CD4-positive, alpha-beta T cell treated with Interleukin-6 for 4 hours (primary cell): ENCODE results near the gene AGER.

ENCODE experiments used
- DNase-seq: peaks from one replicate; pipeline ENCODE4 v3.0.0-alpha.2; 2020; ENCODE audit warnings: mixed read lengths

Gene AGER

DNA sequence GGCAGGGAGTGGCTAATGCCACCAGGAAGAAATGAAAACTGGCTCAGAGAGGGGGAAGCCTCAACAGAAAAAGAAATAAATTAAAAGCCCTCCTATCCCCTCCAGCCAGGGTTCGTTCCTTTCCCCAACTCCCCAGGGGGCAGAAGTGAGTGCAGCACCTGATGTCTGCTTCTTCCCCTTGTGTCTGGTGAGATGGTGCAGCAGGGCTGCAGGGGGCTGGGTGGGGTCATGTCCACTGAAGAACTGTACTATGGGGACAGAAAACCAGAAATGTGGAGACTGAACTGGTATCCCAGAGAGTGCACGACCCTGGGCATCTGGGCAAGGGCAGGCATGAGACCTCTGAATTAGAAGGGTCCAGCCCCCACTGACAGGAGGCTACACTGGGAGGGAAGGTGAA, 15.7 kb downstream of the AGER start:
- DNase-seq = no peak

GRCh38 chr6:32167761-32168262, 16.2 kb downstream of the AGER start:
- no peak for DNase-seq

GRCh38 chr6:32167154-32167760, 16.8 kb downstream of the AGER start:
- DNase-seq = no peak

GRCh38 chr6:32166411-32167061, 17.5 kb downstream of the AGER start:
- no peak for DNase-seq

GRCh38 chr6:32164295-32164694, 19.8 kb downstream of the AGER start, which contains the start of gene EGFL8:
EGFL8 (plus strand) TSS chr6:32164595; CDS start chr6:32166166, 1,571 bp downstream.
- no peak for DNase-seq

DNA sequence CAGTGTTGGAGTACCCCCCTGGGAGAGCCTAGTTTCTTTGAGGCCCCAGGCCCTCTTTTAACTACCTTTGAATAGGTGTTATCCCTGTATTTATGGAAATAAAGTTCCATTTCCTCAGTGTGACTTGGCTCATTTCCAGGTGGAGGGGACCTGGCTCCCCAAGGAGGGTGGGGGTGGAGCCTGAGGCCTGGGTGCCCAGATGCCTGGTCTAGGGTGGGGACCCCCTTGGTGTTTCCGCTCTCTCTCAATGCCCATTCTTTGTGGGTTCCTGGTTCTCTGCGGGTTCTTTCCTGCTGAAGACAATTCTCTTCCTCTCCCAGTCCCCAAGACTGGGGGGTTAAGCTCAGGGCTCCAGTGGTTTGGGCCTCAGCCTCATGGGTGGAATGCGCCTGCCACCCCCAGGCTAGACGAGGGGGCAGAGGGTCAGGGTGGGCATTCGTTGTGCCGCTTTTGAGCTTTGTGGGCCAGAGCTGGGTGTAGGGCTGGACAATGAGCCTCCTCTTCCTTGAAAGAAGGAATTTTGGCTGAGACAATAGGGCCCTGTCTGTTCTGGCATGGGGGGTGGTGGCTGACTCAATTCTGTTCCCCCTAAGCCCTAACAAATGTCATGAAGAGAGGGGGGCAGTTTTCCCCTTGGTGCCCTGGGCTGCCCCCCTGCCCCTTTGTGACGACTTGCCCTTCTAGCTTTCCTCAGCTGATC, 20.3 kb downstream of the AGER start:
- DNase-seq = no peak

DNA sequence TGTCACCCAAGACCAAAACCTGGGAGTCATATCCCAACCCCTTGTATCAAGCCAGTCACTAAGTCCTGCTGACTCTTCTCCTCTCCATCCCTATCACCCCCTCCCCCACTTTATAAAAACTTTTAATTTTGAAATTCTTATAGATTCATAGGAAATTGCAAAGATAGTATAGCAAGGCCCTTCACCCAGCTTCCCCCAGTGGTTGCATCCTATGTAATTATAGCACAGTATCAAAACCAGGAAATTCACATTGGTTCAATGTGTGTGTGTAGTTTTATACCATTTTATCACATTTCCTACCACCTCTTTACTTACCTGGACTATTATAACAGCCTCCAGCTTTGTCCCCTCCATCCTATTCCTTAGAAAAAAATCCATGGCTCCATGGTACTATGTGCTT, 26.0 kb downstream of the AGER start:
- no peak for DNase-seq

DNA sequence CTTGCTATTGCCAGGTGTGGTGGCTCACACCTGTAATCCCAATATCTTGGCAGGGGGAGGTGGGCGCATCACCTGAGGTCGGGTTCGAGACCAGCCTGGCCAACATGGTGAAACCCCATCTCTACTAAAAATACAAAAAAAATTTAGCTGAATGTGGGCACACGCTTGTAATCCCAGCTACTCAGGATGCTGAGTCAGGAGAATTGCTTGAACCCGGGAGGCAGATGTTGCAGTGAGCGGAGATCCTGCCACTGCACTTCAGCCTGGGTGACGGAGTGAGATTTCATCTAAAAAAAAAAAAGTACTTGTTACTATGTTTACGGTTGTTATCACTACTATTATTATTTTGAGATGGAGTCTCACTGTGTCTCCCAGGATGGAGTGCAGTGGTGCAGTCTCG, 27.2 kb downstream of the AGER start:
- no peak for DNase-seq

DNA sequence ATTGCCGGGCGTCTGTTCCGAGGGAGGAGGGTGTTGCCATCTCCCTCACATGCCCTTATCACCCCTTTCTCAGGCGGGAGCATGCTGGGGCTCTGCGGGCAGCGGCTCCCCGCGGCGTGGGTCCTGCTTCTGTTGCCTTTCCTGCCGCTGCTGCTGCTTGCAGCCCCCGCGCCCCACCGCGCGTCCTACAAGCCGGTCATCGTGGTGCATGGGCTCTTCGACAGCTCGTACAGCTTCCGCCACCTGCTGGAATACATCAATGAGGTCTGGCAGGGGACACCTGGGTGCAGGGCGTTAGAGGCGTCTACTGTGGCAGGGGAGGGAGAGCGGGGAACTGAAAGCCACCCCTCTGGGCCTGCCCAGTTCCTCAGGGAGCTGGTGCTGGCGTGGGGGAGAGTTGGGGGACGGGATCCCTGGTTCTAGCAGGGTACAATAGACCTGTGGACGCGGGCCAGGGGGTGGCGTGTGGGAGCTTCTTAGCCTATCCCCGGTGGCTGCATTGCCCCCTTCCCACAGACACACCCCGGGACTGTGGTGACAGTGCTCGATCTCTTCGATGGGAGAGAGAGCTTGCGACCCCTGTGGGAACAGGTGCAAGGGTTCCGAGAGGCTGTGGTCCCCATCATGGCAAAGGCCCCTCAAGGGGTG, 29.4 kb downstream of the AGER start:
- DNase-seq = peak; percentile 75

DNA sequence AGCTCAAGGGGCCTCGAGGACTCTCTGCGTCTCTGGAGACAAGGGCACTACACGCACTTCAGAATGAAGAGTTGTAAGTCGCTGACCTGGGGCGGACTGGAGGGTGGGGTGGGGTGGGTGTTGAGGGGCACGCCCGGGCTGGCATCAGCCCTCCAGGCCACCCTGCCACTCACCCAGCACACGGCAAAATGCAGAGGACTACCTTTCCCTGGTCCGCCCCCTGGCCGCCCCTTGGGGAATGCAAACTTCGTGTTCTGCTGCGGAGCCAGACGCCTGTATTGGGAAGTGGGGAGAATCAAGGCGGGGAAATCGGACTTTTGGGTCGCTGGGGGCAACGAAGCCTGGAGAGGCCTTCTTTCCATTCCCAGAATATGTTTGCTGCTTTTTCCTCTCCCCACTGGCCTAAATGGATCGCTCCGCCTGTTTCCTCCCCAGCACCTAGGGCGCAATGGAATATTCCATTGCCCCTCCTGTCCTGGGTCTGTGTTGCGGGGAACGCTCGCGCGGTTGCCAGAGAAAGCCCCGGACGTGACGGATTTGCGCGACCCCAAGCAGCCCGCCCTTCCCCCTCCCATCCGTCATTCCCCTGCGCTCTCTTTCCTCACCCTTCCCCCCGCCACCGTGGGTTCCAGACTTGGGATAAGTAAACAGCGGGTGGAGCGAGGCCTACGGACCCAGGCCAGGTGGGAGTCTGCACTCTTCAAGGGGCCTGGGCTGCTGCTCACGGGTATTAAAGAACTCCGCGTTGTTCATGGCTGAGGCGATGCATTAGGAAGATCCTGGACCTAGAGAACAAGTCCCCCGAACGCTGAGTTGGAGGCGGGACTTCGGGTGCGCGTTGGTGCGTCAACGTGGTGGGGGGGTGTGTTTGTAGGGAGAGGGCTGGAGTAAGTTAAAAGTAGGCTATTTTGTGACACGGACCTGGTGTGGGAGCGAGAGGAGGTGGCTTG, 30.2 kb downstream of the AGER start, which contains the start of gene PPT2:
TSS of gene PPT2 (plus strand) at position 578 of the 950 bp plus-strand sequence. CDS start 454 bp downstream, outside the sequence.
- peak; percentile 73 for DNase-seq

DNA sequence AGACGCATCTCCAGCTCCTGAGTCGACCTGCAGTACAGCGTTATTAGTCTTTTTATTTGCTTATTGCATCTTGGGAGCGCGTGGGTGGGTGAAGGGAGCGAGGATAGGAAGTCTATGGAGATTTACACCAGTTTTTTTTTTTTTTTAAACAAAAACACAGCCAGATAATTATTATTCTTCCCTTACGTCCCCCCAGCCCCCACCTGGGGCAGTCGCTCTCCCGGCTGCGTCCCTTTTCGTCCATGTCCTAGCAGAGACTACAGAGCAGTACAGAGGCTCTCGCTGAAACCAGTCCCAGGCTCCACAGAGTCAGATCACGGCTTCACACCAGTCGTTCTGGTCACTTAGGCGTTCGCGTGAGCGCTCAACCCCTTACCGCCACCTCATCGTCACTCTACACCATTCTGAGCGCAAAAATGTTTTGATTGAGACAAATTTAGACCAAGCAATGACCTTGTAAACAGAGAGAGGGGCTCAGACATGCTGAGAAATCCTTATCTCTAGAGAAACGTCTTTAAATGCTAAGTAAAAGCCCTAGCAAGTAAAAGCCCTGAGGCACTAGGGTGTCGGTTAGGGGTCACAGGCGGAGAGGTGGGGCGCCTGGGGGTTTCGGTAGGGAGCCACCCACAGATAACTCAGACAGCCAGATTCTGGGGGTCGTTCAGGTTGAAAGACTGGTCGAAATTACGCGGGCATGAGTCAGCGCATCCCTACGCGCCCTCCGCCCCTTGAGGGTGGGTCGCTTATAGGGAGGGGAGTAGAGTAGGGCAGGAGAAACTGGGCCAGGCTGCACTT, 31.1 kb downstream of the AGER start:
- DNase-seq = no peak

GRCh38 chr6:32151863-32152768, 31.9 kb downstream of the AGER start, which contains the start of gene PRRT1:
PRRT1 (minus strand) TSS chr6:32151939; CDS start chr6:32151827, 112 bp downstream.
- peak; percentile 40 for DNase-seq

DNA sequence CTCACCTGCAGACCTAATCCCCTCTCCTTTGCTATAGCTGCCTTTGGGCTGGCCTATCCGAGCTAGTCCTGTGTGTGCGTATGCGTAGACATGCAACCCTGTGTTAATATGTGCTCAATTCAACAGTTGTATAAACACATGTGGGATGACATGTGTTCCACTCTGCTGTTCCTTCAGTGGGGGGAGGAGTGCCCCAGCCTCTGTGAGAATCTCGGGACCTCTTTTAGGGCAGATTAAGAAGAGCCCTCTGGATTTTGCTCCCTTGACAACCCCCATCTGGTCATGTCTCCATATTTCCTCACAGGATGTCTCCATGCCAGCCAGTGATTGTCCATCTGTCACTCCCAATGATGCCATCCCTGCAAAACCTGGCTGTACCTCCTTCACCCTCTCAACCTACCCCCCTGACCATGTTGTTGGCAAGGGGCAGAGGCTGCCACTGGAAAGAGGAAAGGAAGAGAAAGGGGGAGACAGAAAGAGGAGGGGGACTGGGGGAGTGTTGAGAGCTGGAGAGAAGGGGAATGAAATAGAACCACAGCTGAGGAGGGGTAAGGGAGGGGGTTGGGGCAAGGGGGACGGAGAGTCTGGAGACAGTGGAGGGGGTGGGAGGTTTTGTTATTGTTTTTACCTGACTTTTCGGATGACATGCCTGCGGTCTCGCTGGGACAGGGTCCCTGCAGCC, 32.7 kb downstream of the AGER start:
- DNase-seq = no peak

DNA sequence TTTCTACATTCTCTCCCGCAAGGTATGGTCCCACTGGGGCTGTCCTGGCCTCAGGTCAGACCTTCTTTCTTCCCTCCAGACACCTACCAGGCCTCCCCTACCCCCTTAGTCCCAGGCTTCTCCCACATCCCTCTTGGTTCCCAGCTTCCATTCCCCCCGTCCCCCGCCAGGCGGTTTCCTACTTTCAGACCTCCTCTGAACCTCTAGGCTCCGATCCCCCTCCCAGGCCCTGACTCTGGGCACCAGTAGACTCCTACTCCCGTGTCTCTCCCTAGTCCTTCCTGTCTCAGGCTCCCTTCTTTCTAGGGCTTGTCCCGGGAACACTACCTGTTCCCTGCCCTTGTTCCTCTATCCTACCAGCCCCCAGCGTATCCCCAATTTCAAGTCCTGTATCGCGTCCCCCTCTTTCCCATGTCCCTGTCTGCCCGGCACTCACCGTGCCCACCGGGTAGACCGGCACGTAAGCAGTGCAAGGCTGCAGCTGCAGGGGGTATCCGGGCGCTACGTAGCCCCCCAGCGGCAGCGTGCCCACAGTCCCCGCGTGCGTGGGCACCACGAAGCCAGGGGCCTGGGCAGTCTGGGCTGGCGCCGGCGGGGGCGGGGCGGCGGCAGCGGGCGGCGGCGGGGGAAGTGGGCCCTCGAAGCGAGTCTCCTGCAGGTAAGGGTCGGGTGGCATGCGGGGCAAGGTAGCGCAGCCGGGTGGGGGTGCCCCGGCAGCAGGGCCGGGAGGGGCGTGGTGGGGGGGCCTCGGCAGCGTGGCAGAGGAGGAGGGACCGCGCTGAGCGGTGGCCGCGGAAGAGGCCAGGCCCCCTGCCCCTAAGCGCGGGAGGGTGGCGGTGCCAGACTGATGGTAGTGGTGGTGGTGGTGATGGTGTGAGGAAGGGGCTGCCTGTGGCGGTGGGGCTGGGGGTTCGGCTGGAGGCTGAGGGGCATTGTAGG, 33.9 kb downstream of the AGER start:
- DNase-seq = no peak

- no peak for DNase-seq
Observed at GRCh38 chr6:32149092-32149755, 34.8 kb downstream of the AGER start.

DNA sequence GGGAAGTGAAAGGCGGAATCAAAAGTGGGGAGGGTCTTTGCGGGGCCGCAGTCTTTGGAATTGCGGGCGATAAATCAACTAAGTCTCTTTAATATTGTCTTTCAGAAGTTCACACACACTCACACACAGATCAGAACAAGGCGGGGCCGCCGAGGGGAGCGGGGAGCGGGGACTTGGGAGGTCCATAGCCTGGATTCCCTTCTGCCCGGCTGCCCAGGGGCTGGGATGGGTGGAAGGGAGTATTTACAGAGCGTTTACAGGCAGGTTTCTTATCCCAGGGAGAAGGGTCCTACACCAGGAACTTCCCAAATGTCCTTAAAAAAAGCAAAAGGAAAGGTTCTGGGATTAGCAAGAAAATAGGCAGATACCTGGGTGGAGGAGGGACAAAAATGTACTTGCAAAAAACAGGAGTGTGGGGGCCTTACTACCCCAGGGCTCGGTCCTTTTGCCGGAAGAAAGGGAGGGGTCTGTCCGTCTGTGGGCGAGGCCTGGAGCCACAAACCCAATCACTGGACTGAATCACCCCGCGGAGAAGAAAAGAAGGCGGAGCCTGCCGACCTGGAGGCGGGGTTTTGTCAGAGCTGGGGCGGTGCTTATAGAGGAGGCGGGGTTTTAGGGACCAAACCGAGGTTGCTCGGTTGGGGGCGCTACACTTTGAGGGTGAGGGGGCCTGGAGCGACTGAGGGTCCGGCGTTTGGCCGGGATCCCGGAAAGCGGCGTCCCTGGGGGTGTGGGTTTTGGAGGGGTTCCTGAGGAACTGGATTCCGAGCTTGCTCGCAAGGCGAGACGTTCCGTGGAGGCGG, 35.6 kb downstream of the AGER start:
- DNase-seq = peak; percentile 72
